WERI-Rb-1 (cell line): ENCODE data around the gene HP1BP3.
A peak's percentile ranks its signal among the peaks of the same experiment; 100 is the strongest.

ENCODE experiments used
- DNase-seq: peaks from one replicate; pipeline ENCODE4 v3.0.0-alpha.2; 2020
- H3K27ac ChIP-seq: fragments of 250-450 bp; sonication (Bioruptor Pico); 2 replicates; pipeline ENCODE4 v1.5.1; 2020; ENCODE audit warnings: mild to moderate bottlenecking, moderate library complexity
- H3K27me3 ChIP-seq: fragments of 250-450 bp; sonication (Bioruptor Pico); 2 replicates; pipeline ENCODE4 v1.5.1; 2021; ENCODE audit warnings: mild to moderate bottlenecking, low read depth, moderate library complexity; ENCODE audit not compliant: insufficient read depth, severe bottlenecking
- H3K36me3 ChIP-seq: fragments of 250-450 bp; sonication (Bioruptor Pico); 2 replicates; pipeline ENCODE4 v1.5.1; 2020; ENCODE audit warnings: mild to moderate bottlenecking, moderate library complexity
- H3K4me3 ChIP-seq: 2 replicates; pipeline ENCODE4 v1.5.1; 2011; ENCODE audit warnings: low read depth, mild to moderate bottlenecking, control low read depth, low read length
- H3K9me3 ChIP-seq: fragments of 250-450 bp; sonication (Bioruptor Pico); 2 replicates; pipeline ENCODE4 v1.5.1; 2021; ENCODE audit warnings: mild to moderate bottlenecking, moderate library complexity; ENCODE audit not compliant: severe bottlenecking
- TF ChIP-seq, protein P1 (sequence below): IDR thresholded peaks from 2 replicates; pipeline ENCODE4 v1.5.1; 2011; ENCODE audit warnings: low read depth, mild to moderate bottlenecking, control low read depth, inconsistent platforms, low read length

The HP1BP3 gene

DNA sequence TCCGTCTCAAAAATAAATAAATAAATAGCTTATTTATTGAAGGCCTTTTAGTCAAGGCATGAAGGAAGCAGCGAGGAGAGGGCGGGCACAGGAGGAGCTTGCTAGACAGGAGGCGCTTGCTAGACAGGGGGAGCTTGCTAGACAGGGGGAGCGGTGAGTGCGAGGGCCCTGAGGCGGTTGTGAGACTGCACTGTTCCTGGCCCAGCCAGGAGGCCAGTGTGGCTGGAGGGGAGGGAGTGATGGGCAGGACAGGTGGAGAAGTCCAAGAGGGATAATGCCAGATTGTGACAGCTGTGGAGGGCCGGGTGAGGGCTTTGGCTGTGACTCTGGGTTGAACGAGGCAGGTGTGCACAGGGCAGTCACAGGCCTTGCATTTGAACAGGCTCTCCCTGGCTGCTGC lies 87.5 kb downstream of the HP1BP3 start:
- H3K36me3 ChIP-seq = no peaks in the 10 kb centered on the region
- H3K4me3 ChIP-seq = no peak overlapping the region
- DNase-seq = peak; percentile 31
- H3K27ac ChIP-seq = no peak overlapping the region
- TF ChIP-seq, protein P1, sequence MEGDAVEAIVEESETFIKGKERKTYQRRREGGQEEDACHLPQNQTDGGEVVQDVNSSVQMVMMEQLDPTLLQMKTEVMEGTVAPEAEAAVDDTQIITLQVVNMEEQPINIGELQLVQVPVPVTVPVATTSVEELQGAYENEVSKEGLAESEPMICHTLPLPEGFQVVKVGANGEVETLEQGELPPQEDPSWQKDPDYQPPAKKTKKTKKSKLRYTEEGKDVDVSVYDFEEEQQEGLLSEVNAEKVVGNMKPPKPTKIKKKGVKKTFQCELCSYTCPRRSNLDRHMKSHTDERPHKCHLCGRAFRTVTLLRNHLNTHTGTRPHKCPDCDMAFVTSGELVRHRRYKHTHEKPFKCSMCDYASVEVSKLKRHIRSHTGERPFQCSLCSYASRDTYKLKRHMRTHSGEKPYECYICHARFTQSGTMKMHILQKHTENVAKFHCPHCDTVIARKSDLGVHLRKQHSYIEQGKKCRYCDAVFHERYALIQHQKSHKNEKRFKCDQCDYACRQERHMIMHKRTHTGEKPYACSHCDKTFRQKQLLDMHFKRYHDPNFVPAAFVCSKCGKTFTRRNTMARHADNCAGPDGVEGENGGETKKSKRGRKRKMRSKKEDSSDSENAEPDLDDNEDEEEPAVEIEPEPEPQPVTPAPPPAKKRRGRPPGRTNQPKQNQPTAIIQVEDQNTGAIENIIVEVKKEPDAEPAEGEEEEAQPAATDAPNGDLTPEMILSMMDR = no peak
- no peaks in the 10 kb centered on the region for H3K27me3 ChIP-seq
- H3K9me3 ChIP-seq = no peaks in the 10 kb centered on the region

DNA sequence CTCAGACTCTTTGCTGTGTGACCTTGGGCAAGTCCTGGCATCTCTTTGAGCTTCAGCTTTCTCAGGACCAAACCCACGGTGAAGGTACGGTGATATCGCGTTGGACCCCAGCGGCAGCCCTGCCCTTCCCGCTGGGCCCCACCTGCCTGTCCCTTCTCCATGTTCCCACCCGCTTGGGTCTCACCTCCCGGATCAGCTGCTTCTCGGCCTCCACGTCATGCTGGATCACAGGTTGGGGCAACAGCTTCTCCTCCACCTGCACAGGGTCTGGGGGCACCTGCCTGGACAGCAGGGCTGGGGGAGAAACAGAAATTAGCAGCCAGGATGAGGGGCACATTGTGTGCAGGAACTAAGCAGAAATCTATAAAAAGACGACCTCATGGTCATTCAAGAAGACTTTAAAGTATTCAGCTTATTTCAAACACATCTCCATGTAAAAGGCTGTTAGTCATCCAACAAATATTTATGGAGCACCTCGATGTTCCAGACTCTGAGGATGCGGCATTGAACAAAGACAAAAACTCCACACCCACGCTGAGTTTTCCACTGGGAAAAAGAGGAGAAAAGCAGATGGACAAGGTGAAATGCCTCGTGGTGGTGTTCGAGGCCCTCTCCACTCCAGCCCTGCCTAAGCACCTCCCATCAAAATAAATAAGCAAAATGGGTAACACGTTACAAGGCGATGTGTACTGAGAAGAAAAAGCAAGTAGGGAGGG lies 88.8 kb downstream of the HP1BP3 start:
- H3K27ac ChIP-seq = no peak overlapping the region
- no peak overlapping the region for H3K4me3 ChIP-seq
- H3K9me3 ChIP-seq = no peaks in the 10 kb centered on the region
- TF ChIP-seq, protein P1 = no peak
- no peaks in the 10 kb centered on the region for H3K27me3 ChIP-seq
- H3K36me3 ChIP-seq = no peaks in the 10 kb centered on the region
- no peak for DNase-seq

DNA sequence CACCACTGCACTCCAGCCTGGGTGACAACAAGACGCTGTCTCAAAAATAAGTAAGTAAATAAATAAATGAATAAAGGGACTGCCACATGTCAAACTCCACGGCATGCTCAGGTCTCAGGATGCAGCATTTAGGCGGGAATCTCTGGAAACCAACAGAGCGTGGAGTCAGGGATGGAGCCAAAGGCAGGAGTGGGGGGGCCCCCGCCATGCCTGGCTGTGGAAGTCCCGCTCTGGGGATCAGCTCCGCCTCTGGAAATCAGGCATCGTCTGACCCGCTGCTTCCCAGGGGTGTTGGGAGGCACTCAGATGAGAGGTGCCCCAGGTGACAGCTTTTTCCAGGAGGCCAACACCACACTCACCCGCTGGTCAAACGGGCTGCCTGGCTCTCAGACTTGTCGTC lies 89.5 kb downstream of the HP1BP3 start:
- Histone ChIP-seq H3K36me3 (no peaks in the 10 kb centered on the region), H3K9me3 (no peaks in the 10 kb centered on the region), H3K4me3 (no peak overlapping the region; the same call in 1 of the 2 replicates), H3K27ac (peak overlapping the region; percentile 73), H3K27me3 (no peaks in the 10 kb centered on the region)
- TF ChIP-seq, protein P1 = no peak
- no peak for DNase-seq

DNA sequence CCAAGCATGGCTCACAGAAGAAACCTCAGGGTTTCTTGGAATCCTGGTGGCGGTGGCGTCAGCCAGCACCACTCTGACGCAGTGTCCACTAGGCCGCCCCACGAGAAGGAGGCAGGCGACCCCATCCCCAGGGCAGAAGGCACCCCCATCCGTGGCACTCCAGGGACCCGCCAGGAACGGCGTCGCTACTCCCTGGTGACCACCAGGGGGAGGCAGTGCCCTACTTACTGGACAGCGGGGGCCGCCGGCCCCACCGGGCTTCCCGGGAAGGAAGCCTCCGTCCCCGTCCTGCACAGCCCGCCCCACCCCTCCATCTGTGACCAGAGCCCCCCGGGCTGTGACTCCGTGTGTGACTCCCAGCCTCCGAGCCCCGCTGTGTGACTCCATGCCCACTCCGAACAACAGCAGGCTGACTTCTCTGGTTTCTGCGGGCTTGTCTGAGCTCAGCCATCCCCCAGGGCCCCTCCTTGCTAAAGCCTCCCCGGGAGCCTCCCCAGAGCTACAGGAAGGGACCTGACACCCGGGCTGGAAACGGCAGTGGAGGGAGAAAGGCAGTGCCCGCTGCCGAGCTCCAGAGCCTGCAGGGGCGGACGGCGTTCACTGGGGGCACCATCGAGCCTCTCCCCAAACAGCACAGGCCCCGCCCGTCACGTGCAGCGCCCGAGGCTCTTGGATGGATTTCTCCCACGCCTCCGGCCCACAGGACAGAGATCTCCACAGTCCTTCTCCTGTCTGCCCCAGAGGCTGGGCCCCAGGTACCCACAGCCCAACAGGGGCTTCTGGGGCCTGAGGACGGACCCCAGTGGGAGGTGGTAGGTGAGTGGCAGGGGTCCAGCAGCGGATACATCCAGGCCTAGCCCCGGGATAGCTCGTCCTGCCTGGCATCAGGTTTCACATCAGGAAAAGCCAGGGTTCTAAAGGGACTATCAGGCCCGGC lies 90.4 kb downstream of the HP1BP3 start:
- Histone ChIP-seq H3K27ac (peak overlapping the region; percentile 73), H3K4me3 (peak overlapping the region; percentile 42), H3K36me3 (no peaks in the 10 kb centered on the region), H3K9me3 (no peaks in the 10 kb centered on the region), H3K27me3 (no peaks in the 10 kb centered on the region)
- peak; percentile 96 for DNase-seq
- TF ChIP-seq, protein P1 = peak; percentile 93

DNA sequence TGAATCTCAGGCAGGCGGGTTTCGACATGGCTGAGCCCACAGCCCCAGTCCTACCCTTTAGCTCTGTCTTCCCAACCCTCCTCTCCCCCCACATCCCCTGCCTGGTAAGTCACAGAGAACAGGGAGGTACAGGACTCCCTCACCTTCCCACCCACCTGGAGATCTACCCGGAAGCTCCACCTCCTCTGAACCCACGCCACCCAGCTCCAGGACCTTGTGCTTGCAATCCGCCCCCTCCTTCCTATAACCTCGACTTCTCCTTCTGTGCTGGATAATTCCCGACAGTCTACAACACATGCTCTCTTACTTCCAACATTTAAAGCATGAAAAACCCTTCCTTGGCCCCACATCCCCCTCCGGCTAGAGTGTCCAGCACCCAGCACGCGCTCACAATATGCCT lies 91.6 kb downstream of the HP1BP3 start:
- H3K27ac ChIP-seq = no peak overlapping the region
- TF ChIP-seq, protein P1 = no peak
- no peak for DNase-seq

More for the DNA sequence above, 91.6 kb downstream of the HP1BP3 start:
- no peaks in the 10 kb centered on the region for H3K27me3 ChIP-seq
- H3K36me3 ChIP-seq = no peaks in the 10 kb centered on the region
- H3K4me3 ChIP-seq = no peak overlapping the region
- H3K9me3 ChIP-seq = no peaks in the 10 kb centered on the region
